Measurements from ENCODE around the gene SIRT7. TPM values are rescaled to one million over a fixed set of nuclear protein-coding genes. Genes with fewer than 3 reads are reported as not detected.

Gene SIRT7
- total and polyA plus RNA-seq, 12 donors: 4.2 to 49.8 (median 14.6) TPM

DNA sequence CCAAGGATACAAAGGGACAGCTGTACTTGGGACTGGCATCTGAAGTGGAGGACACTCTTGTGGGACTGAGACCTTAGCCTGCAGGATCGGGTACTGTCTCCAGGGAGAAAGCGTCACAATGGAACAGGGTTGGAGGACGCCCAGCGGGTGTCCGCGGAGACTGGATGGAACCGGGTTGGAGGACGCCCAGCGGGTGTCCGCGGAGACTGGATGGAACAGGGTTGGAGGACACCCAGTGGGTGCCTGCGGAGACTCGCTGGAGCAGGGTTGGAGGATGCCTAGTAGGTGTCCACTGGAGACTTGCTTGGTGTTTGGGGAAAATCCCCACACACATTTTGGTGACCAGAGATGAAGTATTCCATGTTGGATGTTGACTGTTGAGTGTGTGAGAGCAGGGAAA, 29.2 kb upstream of the SIRT7 start, which contains the start of gene MYADML2:
Gene MYADML2 (minus strand): TSS at position 45 of the 400 bp plus-strand sequence. CDS start 5,492 bp downstream, outside the sequence.
- Histone ChIP-seq H3K9me3 (replicated peaks in 1 of 3) (no peaks in the 10 kb centered on the region), H3K36me3 (replicated peaks in 1 of 2) (no peaks in the 10 kb centered on the region), H3K4me3 (no peak within 1 kb of the TSS), H3K4me1 (replicated peaks in 1 of 2) (no peaks in the 10 kb centered on the region), H3K27ac (no peak within 1 kb of the TSS), H3K27me3 (no peaks in the 10 kb centered on the region)
- TF ChIP-seq, protein P1, sequence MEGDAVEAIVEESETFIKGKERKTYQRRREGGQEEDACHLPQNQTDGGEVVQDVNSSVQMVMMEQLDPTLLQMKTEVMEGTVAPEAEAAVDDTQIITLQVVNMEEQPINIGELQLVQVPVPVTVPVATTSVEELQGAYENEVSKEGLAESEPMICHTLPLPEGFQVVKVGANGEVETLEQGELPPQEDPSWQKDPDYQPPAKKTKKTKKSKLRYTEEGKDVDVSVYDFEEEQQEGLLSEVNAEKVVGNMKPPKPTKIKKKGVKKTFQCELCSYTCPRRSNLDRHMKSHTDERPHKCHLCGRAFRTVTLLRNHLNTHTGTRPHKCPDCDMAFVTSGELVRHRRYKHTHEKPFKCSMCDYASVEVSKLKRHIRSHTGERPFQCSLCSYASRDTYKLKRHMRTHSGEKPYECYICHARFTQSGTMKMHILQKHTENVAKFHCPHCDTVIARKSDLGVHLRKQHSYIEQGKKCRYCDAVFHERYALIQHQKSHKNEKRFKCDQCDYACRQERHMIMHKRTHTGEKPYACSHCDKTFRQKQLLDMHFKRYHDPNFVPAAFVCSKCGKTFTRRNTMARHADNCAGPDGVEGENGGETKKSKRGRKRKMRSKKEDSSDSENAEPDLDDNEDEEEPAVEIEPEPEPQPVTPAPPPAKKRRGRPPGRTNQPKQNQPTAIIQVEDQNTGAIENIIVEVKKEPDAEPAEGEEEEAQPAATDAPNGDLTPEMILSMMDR (IDR thresholded peaks at IDR 0.05): no peak
- no peak for TF ChIP-seq POLR2A (IDR thresholded peaks at IDR 0.05)
- DNase-seq: no peak
- WGBS, 4 donors: 82 to 91% (median 86%) methylated on average over 13 of the region's 13 CpGs
- intact Hi-C loops (cut with DNase I): no loop called here

DNA sequence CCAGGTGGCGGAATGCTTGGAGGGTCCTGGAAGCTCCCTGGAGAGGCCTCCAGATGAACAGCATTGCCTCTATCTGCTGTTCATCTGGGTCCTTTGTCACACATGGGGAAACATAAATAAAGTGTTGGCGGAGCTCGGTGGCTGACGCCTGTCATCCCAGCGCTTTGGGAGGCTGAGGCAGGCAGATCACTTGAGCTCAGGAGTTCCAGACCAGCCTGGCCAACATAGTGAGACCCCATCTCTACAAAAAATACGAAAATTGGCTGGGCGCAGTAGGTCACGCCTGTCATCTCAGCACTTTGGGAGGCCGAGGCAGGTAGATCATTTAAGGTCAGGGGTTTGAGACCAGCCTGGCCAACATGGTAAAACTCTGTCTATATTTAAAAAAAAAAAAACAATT, 26.9 kb upstream of the SIRT7 start:
- Histone ChIP-seq H3K27me3 (no peaks in the 10 kb centered on the region), H3K36me3 (replicated peaks in 1 of 2) (no peaks in the 10 kb centered on the region), H3K9me3 (replicated peaks in 1 of 3) (no peaks in the 10 kb centered on the region), H3K4me1 (replicated peaks in 1 of 2) (no peaks in the 10 kb centered on the region), H3K4me3 (no peak overlapping the region), H3K27ac (no peak overlapping the region)
- TF ChIP-seq, protein P1 (IDR thresholded peaks at IDR 0.05): no peak
- no peak for TF ChIP-seq POLR2A (IDR thresholded peaks at IDR 0.05)
- intact Hi-C loops (cut with DNase I): no loop called here
- WGBS, 4 donors: 77 to 89% (median 80%) methylated on average over 9 of the region's 9 CpGs
- no peak for DNase-seq

DNA sequence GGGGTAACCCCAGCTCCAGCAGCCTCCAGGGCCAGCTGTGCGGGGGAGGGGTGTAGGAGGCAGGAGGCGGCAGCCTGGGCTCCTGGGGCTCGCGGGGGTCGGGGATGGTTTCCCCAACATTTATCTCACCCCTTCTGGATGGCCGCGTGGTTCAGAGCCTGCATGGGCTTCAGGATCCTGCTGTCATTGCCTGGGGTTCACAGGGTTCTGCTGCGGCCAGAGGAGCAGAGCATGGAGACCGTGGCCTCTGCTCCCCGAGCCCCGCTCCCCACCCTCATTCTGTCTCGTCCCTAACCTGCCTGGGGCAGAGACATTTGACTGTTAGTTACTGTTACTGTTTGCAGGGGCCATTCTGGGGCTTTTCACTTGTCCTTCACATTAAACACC, 24.2 kb upstream of the SIRT7 start:
- Histone ChIP-seq H3K9me3 (replicated peaks in 1 of 3) (no peaks in the 10 kb centered on the region), H3K27me3 (no peaks in the 10 kb centered on the region), H3K4me1 (replicated peaks in 1 of 2) (no peaks in the 10 kb centered on the region), H3K4me3 (no peak overlapping the region), H3K36me3 (replicated peaks in 1 of 2) (no peaks in the 10 kb centered on the region), H3K27ac (no peak overlapping the region)
- intact Hi-C loops (cut with DNase I): no loop called here
- no peak for TF ChIP-seq POLR2A (IDR thresholded peaks at IDR 0.05)
- TF ChIP-seq, protein P1 (IDR thresholded peaks at IDR 0.05): no peak
- DNase-seq: no peak
- 47 to 86% (median 55%) methylated on average over 4 to 12 of the region's 12 CpGs for WGBS, 4 donors

DNA sequence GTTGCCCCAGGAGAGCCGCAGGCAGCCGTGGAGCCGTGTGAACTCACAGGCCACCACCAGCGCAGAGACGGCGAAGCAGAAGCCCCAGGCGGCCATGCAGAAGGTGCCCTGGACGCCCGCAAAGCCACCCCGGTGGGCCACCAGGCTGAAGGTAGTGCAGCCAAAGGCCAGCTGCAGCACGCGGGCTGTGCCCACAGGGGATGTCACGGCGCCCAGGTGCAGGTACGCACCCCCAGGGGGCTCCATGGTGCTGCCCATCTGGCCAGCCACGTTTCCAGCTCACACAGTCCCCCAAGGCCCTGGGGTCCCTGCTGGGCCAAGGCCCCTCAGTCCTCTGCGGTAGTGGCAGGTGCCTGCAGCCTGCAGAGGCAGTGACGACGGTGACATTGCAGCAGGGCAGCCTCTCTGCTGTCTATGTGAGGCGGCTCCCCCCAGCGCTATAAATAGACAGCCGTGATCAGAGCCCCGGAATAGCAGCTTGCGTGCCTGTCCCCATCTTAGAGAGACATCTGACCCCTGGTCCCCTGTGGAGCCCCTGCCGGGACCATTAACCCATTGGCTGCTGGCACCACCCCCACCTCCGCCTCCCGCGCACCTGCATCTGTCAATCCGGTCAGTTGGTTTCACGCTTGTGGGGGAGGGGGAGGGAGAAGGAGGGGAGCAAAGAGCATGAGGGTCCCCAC, 23.6 kb upstream of the SIRT7 start:
- no peak for DNase-seq
- no peak overlapping the region for H3K4me3 ChIP-seq
- no peaks in the 10 kb centered on the region for H3K9me3 ChIP-seq (replicated peaks in 1 of 3)
- intact Hi-C loops (cut with DNase I): no loop called here
- no peaks in the 10 kb centered on the region for H3K27me3 ChIP-seq
- 0 to 76% (median 44%) methylated on average over 1 to 30 of the region's 30 CpGs for WGBS, 4 donors
- H3K36me3 ChIP-seq (replicated peaks in 1 of 2): no peaks in the 10 kb centered on the region
- peaks cover 0 to 4% of the 10 kb centered on the region in 2 donors for H3K4me1 ChIP-seq (replicated peaks in 1 of 2)
- H3K27ac ChIP-seq: no peak overlapping the region
- TF ChIP-seq POLR2A (IDR thresholded peaks at IDR 0.05): no peak
- TF ChIP-seq, protein P1 (IDR thresholded peaks at IDR 0.05): no peak

Data from adrenal gland (tissue), 12 donors.